Left cardiac atrium (tissue), 4 donors: Measurements from ENCODE around the gene OOSP4B. TPM values are rescaled to one million over a fixed set of nuclear protein-coding genes. Genes with fewer than 3 reads are reported as not detected.
"Not testable (repeated sequence)": the region's sequence is repeated elsewhere in the genome, so short reads cannot be mapped to it uniquely, and the experiment has no call there.

Source experiments
- ATAC-seq, 2 donors: fragments of 200-7000 bp; cut with Tn5 transposase; one replicate each; pipeline ENCODE4 v1.9.1; 2020; ENCODE audit warnings: mild to moderate bottlenecking in 2 of 2, moderate library complexity in 2 of 2
- DNase-seq: peaks from one replicate; pipeline ENCODE4 v3.0.0-alpha.2; 2020
- intact Hi-C, 2 donors: fragments of 100-400 bp; cut with DNase I; formaldehyde crosslinking; loops; one replicate each; pipeline versions ENCODE4 v1.14.1 to v1.15.1; 2022 to 2023
- long read RNA-seq: library from polyadenylated mRNA; unstranded; transcript quantifications from one replicate; pipeline ENCODE4 v2.0.0, GENCODE V29; 2021
- total RNA-seq, 2 donors: library from RNA; stranded (reverse); fragmentation: NEBNext Ultra II Directional; extraction: Animal tissue kit (Norgen Biotek cat#: 25700); gene quantifications; one replicate each; pipeline ENCODE4 v1.2.1, GENCODE V29; 2021
- donor health status: DM: no; HTN: yes; CAD: no.
- donor health status: DM: no; HTN: yes; CAD: no; lungs with severe emphysema.
- donor health status: DM: yes; HTN: yes; CAD: no.
- donor health status: Dilated cardiomyopathy.

OOSP4B gene
- not detected for total RNA-seq
- long read RNA-seq: 0 reads

DNA sequence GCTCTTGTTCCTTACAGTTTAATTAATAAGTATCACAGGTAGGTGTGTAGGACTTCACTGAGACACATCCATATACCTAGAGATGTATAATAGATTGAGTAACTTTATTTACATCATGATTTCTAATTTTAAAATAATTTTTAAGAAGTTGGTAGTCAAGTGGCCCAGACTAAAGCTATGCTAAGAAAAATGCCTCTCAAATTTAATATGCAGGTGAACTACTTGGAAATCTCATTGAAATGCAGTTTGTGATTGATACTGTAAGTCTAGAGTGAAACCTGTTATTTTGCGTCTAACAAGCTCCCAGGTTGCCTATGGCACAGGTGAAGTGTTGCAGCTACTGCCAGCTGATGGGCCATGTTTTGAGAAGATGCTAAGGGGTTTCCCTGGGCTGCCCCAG is at the start of gene OOSP4B:
OOSP4B (plus strand) TSS at position 301 of the 400 bp plus-strand sequence.
- ATAC-seq (no peak), DNase-seq (no peak)
- intact Hi-C loops: no loop called here

DNA sequence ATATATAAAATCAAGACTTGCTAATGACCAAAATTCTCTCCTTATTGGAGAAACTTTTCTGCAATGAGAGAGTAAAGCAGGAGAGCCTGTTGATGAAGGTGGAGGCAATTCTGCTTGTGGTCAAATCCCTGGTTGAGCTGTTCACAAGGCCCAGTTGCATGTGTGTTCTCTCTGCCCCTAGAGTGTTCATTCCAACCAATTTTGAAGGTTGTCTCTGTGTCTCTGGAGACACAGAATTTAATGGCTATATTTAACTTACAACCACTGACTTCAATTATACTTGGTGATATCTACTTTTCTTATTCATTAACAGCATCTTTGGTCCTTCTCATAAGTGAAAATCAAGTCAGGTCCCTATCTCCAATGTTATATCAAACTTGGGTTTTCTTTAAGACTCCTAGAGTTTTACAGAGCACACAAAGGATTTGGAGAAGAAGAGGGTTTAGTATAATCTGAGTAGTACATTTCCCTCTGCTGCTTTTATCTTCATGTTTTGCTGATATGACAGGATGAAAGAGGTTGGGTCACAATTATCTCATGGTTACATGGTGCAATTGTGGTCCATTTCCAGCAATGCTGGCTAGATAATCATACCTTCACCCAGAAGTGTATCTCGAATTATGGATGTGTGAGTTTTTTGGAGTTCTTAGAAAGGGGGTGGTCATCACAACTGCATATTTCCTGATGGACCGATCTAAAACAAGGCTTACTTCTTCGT is 49.1 kb upstream of the OOSP4B start:
- ATAC-seq (no peak), DNase-seq (no peak)
- intact Hi-C loops: no loop called here

GRCh38 chr11:59968395-59968783 is 48.6 kb upstream of the OOSP4B start:
- intact Hi-C loops: no loop called here
- DNase-seq (no peak), ATAC-seq (no peak)

GRCh38 chr11:59973097-59973496 is 43.9 kb upstream of the OOSP4B start:
- intact Hi-C loops: no loop called here
- no peak for ATAC-seq
- DNase-seq: no peak

DNA sequence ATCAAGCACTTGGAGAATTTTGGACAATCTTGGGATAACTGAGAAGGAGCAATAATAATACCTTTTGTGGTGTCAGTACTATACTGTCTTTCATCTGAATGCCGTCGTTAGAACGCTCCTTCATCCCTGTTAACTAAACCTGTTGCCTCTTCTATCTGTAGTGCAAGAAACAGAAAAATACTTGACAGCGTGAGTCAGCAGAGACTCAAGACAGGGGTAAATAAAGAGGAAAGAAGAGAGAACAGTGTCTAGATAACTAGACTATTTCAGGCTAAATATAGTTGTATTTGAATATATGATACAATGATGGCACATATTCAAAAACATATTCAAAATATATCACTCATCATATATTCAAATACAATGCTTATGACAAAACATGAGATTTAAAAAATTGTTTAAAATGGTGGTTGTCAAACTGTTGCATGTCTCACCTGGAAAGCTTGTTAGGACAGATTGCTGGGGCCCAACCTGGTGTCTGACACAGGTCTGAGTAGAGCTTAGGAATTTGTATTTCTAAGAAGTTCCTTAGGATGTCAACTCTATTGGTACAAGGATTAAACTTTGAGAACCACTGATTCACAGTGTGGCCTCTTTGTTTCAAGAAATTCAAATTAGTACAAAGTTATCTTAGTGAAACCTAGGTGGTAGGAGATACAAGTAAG is 35.7 kb upstream of the OOSP4B start:
- no peak for ATAC-seq
- intact Hi-C loops: no loop called here

DNA sequence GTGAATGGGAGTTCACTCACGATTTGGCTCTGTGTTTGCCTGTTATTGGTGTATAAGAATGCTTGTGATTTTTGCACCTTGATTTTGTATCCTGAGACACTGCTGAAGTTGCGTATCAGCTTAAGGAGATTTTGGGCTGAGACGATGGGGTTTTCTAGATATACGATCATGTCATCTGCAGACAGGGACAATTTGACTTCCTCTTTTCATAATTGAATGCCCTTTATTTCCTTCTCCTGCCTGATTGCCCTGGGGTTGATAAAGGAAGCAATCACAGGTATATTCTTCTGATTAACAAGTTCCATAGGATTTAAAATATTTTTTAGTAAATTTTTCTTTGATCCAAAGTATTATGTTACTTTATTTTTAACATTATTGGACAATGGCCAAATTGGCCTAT is 34.9 kb upstream of the OOSP4B start:
- ATAC-seq, DNase-seq, intact Hi-C loops: not testable (repeated sequence)

More for the DNA sequence above, 35.7 kb upstream of the OOSP4B start:
- DNase-seq: no peak

GRCh38 chr11:59983212-59983611 is 33.8 kb upstream of the OOSP4B start:
- intact Hi-C loops: no loop called here
- ATAC-seq (no peak), DNase-seq (no peak)

DNA sequence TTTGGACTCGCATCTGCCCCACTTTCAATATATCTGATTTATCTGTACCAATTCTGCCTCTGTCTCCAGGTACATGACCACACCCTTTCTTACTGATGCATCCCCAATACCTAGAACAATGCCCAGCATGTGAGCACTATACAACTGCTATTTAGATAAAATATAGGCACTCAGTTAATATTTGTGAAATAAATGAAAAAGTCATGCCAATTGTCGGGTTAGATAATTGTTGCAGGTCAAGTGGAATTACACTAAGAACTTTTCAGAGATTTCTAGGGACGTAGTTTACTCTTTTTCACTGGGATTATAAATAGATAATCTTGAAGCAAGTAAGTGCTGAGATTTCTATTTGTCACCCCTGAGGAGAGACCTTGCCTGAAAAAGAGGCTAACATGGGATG is 32.6 kb upstream of the OOSP4B start:
- DNase-seq (no peak), ATAC-seq (no peak)
- intact Hi-C loops: no loop called here

DNA sequence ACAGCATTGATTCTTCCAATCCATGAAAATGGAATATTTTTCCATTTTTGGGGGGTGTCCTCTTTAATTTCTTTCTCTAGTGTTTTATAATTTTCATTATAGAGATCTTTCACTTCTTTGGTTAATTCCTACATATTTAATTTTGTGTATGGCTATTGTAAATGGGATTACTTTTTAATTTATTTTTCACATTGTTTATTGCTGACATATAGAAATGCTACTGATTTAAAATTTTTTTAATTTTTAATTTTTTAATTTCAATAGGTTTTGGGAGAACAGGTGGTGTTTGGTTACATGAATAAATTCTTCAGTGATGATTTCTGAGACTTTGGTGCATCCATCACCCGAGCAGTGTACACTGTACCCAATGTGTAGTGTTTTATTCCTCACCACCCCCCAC is 26.6 kb upstream of the OOSP4B start:
- ATAC-seq (no peak), DNase-seq (no peak)
- intact Hi-C loops: no loop called here

- intact Hi-C loops: no loop called here
- DNase-seq (no peak), ATAC-seq (no peak)
Measured at GRCh38 chr11:59992425-59992824, 24.6 kb upstream of the OOSP4B start.

GRCh38 chr11:59997800-59998199 is 19.2 kb upstream of the OOSP4B start:
- intact Hi-C loops: no loop called here
- DNase-seq: no peak
- no peak for ATAC-seq

- no peak for ATAC-seq
- intact Hi-C loops: no loop called here
- DNase-seq: no peak
Measured at GRCh38 chr11:59999691-60000090, 17.3 kb upstream of the OOSP4B start.

DNA sequence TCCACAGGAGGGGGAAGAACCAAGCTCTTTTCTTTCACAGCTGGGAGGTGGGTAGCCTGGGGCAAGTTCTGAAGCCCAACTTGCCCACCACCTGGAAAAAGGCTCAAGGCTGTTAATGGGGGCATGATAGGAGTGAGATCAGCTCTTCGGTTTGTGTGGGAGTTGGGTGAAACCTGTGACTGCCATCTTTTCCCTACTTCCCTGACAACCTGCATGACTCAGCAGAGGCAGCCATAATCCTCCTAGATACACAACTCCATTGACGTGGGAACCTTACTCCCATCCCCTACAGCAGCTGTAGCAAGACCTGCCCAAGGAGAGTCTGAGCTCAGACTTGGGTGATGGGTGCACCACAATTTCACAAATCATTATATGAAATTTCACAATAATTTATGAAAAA is 13.3 kb upstream of the OOSP4B start:
- no peak for ATAC-seq
- DNase-seq: no peak
- intact Hi-C loops: no loop called here

- DNase-seq: no peak
- intact Hi-C loops: no loop called here
- ATAC-seq: no peak
Measured at GRCh38 chr11:60005360-60005759, 11.6 kb upstream of the OOSP4B start.

DNA sequence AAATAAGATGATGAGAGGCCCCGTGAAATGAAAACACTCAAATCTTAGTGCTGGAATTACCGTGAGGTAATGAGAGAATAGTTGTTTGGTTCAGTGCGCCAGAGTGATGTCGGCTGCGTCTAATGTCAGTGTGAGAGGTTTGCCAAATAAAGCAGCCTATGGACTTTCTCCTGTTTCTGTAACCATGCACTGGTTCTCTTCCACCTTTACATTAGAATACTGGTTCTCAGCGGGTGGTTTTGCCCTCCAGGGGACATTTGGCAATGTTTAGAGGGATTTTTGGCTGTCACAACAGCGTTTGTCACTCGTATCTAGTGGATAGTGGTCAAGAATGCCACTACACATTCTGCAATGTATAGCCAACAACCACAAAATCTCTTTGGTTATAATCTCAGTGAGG is 1.1 kb downstream of the OOSP4B start:
- intact Hi-C loops: no loop called here
- no peak for DNase-seq
- no peak for ATAC-seq

DNA sequence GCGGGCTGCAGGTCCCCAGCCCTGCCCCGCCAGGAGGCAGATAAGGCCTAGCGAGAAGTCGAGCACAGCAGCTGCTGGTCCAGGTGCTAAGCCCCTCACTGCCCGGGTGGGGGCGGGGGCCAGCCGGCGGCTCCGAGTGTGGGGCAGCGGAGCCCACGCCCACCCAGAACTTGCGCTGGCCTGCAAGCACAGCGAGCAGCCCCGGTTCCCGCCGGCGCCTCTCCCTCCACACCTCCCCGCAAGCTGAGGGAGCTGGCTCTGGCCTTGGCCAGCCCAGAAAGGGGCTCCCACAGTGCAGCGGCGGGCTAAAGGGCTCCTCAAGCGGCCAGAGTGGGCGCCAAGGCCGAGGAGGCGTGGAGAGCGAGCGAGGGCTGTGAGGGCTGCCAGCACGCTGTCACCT is 3.4 kb downstream of the OOSP4B start:
- ATAC-seq, DNase-seq, intact Hi-C loops: not testable (repeated sequence)

DNA sequence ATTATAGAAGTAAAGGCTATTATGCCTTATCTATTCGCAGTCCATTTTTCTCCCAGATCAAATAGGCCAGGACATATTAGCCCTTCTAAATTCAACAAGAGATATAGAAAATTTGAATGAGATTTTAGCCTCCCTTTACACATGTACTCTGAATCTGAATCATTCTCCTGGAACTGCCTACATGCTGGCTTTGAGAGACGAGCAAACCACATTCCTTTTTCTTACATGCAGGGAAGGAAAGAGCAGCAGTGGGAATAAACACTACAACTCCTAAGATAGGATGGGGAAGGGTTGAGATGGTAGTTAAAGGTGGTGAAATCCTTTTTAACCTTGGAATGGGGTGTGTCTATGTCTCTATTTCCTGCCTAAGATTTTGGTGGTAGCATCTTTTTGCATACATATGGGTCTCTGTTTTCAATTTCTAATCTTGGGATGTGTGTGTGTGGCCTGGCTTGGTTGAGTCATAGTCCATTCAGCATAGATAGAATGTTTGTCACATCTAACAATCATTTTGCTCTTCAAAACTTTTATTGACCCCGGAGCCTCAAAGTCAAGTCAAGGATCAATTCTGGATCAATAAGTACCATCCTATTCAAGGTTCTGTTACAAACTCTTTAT is 12.1 kb downstream of the OOSP4B start:
- DNase-seq: no peak
- ATAC-seq: no peak
- intact Hi-C loops: no loop called here

- DNase-seq (no peak), ATAC-seq (no peak)
- intact Hi-C loops: no loop called here
Measured at GRCh38 chr11:60040109-60040508, 23.1 kb downstream of the OOSP4B start, which contains the start of gene OOSP2. Gene OOSP2 (plus strand): TSS chr11:60040409. CDS start chr11:60040460, 51 bp downstream.

- ATAC-seq, DNase-seq, intact Hi-C loops: not testable (repeated sequence)
Measured at GRCh38 chr11:60050422-60050821, 33.4 kb downstream of the OOSP4B start.

- DNase-seq, ATAC-seq, intact Hi-C loops: not testable (repeated sequence)
Measured at GRCh38 chr11:60050839-60051238, 33.9 kb downstream of the OOSP4B start.
